Measurements from ENCODE around the gene CHSY1. TPM values are rescaled to one million over a fixed set of nuclear protein-coding genes. Genes with fewer than 3 reads are reported as not detected.

The CHSY1 gene
- total and polyA plus RNA-seq, 2 experiments from 2014 or later = 5.2 to 31.3 TPM

GRCh38 chr15:101266034-101266433 lies 14.2 kb upstream of the CHSY1 start:
- Histone ChIP-seq H4K20me1 (ENCODE audit: insufficient read depth) (no peaks in the 10 kb centered on the region), H3F3A (ENCODE audit: insufficient read depth) (peaks cover 55% of the 10 kb centered on the region), H3K9ac (no peak overlapping the region), H2AFZ (no peak overlapping the region), H3K79me2 (ENCODE audit: insufficient read depth) (no peaks in the 10 kb centered on the region), H3K4me3 (no peak overlapping the region), H3K4me2 (ENCODE audit: unreplicated experiment) (no peak overlapping the region), H3K36me3 (ENCODE audit: low read depth) (peaks cover 3% of the 10 kb centered on the region; the same call in 1 of the 2 replicates), H3K9me2 (ENCODE audit: insufficient read depth) (no peaks in the 10 kb centered on the region), H3K27ac (peak overlapping the region; percentile 86), H3K4me1 (ENCODE audit: insufficient read depth) (peaks cover 33% of the 10 kb centered on the region), H3K9me3 (ENCODE audit: low read depth) (no peaks in the 10 kb centered on the region), H3K27me3 (replicated peaks; ENCODE audit: insufficient read depth) (no peaks in the 10 kb centered on the region)
- TF ChIP-seq EZH2 (IDR thresholded peaks at IDR 0.05; ENCODE audit: insufficient read depth, poor library complexity, severe bottlenecking) (no peak), EZH2phosphoT487 (IDR thresholded peaks at IDR 0.05; ENCODE audit: insufficient read depth, low read depth) (no peak)
- peak; percentile 33 for DNase-seq
- in situ Hi-C loops (cut with MboI) = loop anchor here (10.0 to 25.0 kb wide), 2 partner anchors 354 to 651 kb away; partner anchors contain the start of gene LRRK1
- 59 to 64% methylated on average over 3 of the region's 3 CpGs for WGBS, 2 experiments (ENCODE audit: low coverage in 1 of 2, low lambda C conversion rate in 2 of 2, missing lambda C conversion rate in 2 of 2)

GRCh38 chr15:101264911-101265641 lies 13.2 kb upstream of the CHSY1 start:
- in situ Hi-C loops (cut with MboI) = loop anchor here (10.0 to 25.0 kb wide), 2 partner anchors 353 to 650 kb away; partner anchors contain the start of gene LRRK1
- WGBS, 2 experiments (ENCODE audit: low coverage in 1 of 2, low lambda C conversion rate in 2 of 2, missing lambda C conversion rate in 2 of 2) = 88% methylated on average over 17 of the region's 17 CpGs
- Histone ChIP-seq H3K9ac (no peak overlapping the region), H4K20me1 (ENCODE audit: insufficient read depth) (no peaks in the 10 kb centered on the region), H3K9me2 (ENCODE audit: insufficient read depth) (no peaks in the 10 kb centered on the region), H3K27me3 (replicated peaks; ENCODE audit: insufficient read depth) (no peaks in the 10 kb centered on the region), H3K36me3 (ENCODE audit: low read depth) (no peaks in the 10 kb centered on the region), H3K4me1 (ENCODE audit: insufficient read depth) (peaks cover 33% of the 10 kb centered on the region), H3K9me3 (ENCODE audit: low read depth) (no peaks in the 10 kb centered on the region), H3K27ac (no peak overlapping the region), H2AFZ (no peak overlapping the region), H3F3A (ENCODE audit: insufficient read depth) (peaks cover 45% of the 10 kb centered on the region), H3K79me2 (ENCODE audit: insufficient read depth) (no peaks in the 10 kb centered on the region), H3K4me3 (no peak overlapping the region), H3K4me2 (ENCODE audit: unreplicated experiment) (no peak overlapping the region)
- no peak for DNase-seq
- no peak for TF ChIP-seq EZH2phosphoT487 (IDR thresholded peaks at IDR 0.05; ENCODE audit: insufficient read depth, low read depth)
- TF ChIP-seq EZH2 (IDR thresholded peaks at IDR 0.05; ENCODE audit: insufficient read depth, poor library complexity, severe bottlenecking) = no peak

GRCh38 chr15:101264011-101264410 lies 12.2 kb upstream of the CHSY1 start:
- H3K9me2 ChIP-seq (ENCODE audit: insufficient read depth) = no peaks in the 10 kb centered on the region
- in situ Hi-C loops (cut with MboI) = loop anchor here (10.0 to 25.0 kb wide), 2 partner anchors 352 to 649 kb away; partner anchors contain the start of gene LRRK1
- H3K4me1 ChIP-seq (ENCODE audit: insufficient read depth) = peaks cover 33% of the 10 kb centered on the region
- 93 to 96% methylated on average over 4 of the region's 4 CpGs for WGBS, 2 experiments (ENCODE audit: low coverage in 1 of 2, low lambda C conversion rate in 2 of 2, missing lambda C conversion rate in 2 of 2)
- DNase-seq = no peak
- no peak overlapping the region for H3K9ac ChIP-seq
- H3K36me3 ChIP-seq (ENCODE audit: low read depth) = no peaks in the 10 kb centered on the region
- H3K27ac ChIP-seq = no peak overlapping the region
- H3K27me3 ChIP-seq (replicated peaks; ENCODE audit: insufficient read depth) = no peaks in the 10 kb centered on the region
- no peak overlapping the region for H3K4me3 ChIP-seq
- H3K79me2 ChIP-seq (ENCODE audit: insufficient read depth) = no peaks in the 10 kb centered on the region
- TF ChIP-seq EZH2 (IDR thresholded peaks at IDR 0.05; ENCODE audit: insufficient read depth, poor library complexity, severe bottlenecking) (no peak), EZH2phosphoT487 (IDR thresholded peaks at IDR 0.05; ENCODE audit: insufficient read depth, low read depth) (no peak)
- peaks cover 34% of the 10 kb centered on the region for H3F3A ChIP-seq (ENCODE audit: insufficient read depth)
- no peaks in the 10 kb centered on the region for H4K20me1 ChIP-seq (ENCODE audit: insufficient read depth)
- H3K9me3 ChIP-seq (ENCODE audit: low read depth) = no peaks in the 10 kb centered on the region
- no peak overlapping the region for H3K4me2 ChIP-seq (ENCODE audit: unreplicated experiment)
- H2AFZ ChIP-seq = no peak overlapping the region

- H4K20me1 ChIP-seq (ENCODE audit: insufficient read depth) = no peaks in the 10 kb centered on the region
- no peak overlapping the region for H3K4me2 ChIP-seq (ENCODE audit: unreplicated experiment)
- no peaks in the 10 kb centered on the region for H3K27me3 ChIP-seq (replicated peaks; ENCODE audit: insufficient read depth)
- H3K9me2 ChIP-seq (ENCODE audit: insufficient read depth) = no peaks in the 10 kb centered on the region
- H3K9me3 ChIP-seq (ENCODE audit: low read depth) = no peaks in the 10 kb centered on the region
- no peak overlapping the region for H2AFZ ChIP-seq
- in situ Hi-C loops (cut with MboI) = loop anchor here (10.0 to 25.0 kb wide), 2 partner anchors 350 to 648 kb away; partner anchors contain the start of gene LRRK1
- no peaks in the 10 kb centered on the region for H3K79me2 ChIP-seq (ENCODE audit: insufficient read depth)
- no peak overlapping the region for H3K4me3 ChIP-seq
- peaks cover 19% of the 10 kb centered on the region for H3K4me1 ChIP-seq (ENCODE audit: insufficient read depth)
- H3K27ac ChIP-seq = no peak overlapping the region
- WGBS, 2 experiments (ENCODE audit: low coverage in 1 of 2, low lambda C conversion rate in 2 of 2, missing lambda C conversion rate in 2 of 2) = 30 to 35% methylated on average over 4 of the region's 4 CpGs
- no peak overlapping the region for H3K9ac ChIP-seq
- peaks cover 20% of the 10 kb centered on the region for H3F3A ChIP-seq (ENCODE audit: insufficient read depth)
- DNase-seq = no peak
- no peaks in the 10 kb centered on the region for H3K36me3 ChIP-seq (ENCODE audit: low read depth)
- TF ChIP-seq EZH2phosphoT487 (IDR thresholded peaks at IDR 0.05; ENCODE audit: insufficient read depth, low read depth) (no peak), EZH2 (IDR thresholded peaks at IDR 0.05; ENCODE audit: insufficient read depth, poor library complexity, severe bottlenecking) (no peak)
These were observed 10.7 kb upstream of the CHSY1 start for GRCh38 chr15:101262551-101262950.

Data from GM23248 (cell line).